ENCODE results near the gene MESD.

Gene MESD

DNA sequence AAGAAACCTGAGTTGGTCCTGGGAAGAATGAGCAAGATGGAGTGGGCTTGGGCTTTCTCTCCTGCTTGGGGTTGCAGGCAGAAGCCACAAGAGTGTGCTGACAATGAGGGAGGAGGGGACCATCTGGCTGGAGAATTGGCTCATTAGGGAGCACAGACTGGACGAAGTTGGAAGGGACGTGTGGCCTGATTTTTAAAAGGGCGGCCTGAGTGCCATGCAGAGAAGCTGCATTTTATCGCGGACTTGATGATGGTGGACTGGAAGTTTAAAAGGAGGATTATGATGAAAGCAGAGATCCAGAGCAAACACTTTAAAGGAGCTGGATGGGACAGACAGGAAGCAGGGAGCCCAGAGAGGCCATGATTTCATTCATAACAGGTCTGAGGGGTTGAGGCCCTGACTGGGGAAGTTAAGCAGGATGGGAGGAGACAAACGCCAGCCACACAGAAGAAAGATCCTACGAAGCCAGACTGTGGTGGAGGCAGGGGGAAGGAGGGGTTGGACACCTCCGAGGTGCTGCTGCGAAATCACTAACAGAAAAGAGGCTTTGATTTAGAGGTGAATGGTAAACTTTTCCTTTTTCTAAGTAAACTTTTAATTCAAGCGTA lies 34.8 kb upstream of the MESD start:
- TF ChIP-seq, protein P1, sequence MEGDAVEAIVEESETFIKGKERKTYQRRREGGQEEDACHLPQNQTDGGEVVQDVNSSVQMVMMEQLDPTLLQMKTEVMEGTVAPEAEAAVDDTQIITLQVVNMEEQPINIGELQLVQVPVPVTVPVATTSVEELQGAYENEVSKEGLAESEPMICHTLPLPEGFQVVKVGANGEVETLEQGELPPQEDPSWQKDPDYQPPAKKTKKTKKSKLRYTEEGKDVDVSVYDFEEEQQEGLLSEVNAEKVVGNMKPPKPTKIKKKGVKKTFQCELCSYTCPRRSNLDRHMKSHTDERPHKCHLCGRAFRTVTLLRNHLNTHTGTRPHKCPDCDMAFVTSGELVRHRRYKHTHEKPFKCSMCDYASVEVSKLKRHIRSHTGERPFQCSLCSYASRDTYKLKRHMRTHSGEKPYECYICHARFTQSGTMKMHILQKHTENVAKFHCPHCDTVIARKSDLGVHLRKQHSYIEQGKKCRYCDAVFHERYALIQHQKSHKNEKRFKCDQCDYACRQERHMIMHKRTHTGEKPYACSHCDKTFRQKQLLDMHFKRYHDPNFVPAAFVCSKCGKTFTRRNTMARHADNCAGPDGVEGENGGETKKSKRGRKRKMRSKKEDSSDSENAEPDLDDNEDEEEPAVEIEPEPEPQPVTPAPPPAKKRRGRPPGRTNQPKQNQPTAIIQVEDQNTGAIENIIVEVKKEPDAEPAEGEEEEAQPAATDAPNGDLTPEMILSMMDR (IDR thresholded peaks at IDR 0.05; ENCODE audit: control insufficient read depth, extremely low read depth, insufficient read depth): no peak
- no peak overlapping the region for H3K4me3 ChIP-seq (ENCODE audit: low read depth, low read length)
- DNase-seq (ENCODE audit: low read depth): no peak

DNA sequence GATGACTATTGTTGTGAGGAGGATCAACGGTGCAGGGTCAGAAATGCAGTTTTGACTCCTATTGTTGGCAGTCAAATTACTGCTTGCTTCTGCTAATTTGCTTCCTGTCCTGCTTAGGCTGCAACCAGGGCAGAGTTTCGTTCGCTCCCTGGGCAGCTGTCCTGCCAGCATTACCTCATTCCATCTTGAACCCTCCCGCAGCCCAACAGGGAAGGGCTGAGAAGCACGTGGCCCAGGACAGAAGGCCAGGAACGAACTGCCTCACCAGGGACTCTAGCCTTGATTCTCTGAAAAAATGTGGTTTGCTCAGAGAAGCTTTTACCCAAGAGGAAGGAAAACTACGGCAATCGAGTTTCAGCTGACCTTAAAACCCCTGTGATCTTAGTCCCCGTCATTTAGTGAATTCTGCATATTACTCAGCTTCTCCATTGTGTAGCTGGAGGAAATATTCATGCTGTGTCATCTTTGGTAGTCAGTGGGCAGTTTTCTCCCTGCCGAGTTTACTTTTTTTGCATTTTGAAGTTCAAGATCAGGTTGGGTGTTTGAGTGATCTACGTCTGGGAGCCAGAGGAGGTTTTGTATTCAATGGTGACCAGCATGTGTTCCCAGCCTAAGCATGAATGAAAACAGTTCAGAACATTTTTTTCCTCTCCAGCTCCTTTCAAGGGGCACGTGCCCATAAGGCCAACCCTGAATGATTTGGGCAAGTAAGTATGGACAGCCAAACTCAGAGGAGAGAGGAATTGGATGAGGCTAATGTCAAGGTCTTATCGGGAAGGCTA lies 34.1 kb upstream of the MESD start:
- H3K4me3 ChIP-seq (ENCODE audit: low read depth, low read length): no peak overlapping the region
- DNase-seq (ENCODE audit: low read depth): no peak

DNA sequence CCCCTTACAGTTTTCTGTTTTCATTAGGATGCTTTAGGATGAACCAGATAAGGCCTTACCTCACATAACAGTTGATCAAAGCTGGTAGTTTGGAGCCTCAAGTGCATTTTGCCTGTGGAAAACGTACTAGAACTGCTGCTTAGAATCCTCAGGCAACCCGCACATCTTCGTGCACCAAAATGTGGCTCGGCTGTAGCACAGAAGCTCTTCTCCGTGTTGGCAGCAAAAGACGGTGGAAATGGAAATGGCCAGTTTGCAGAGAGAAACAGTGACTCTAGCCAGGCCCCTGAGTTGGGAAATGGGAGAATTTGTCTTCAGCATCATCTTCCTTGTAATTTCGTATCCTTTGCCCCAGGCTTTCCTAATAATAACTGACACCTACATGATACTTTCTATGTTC lies 31.7 kb upstream of the MESD start:
- DNase-seq (ENCODE audit: low read depth): no peak
- no peak overlapping the region for H3K4me3 ChIP-seq (ENCODE audit: low read depth, low read length)
- TF ChIP-seq, protein P1 (IDR thresholded peaks at IDR 0.05; ENCODE audit: control insufficient read depth, extremely low read depth, insufficient read depth): no peak

More for the DNA sequence above, 34.1 kb upstream of the MESD start:
- TF ChIP-seq, protein P1 (IDR thresholded peaks at IDR 0.05; ENCODE audit: control insufficient read depth, extremely low read depth, insufficient read depth): no peak

DNA sequence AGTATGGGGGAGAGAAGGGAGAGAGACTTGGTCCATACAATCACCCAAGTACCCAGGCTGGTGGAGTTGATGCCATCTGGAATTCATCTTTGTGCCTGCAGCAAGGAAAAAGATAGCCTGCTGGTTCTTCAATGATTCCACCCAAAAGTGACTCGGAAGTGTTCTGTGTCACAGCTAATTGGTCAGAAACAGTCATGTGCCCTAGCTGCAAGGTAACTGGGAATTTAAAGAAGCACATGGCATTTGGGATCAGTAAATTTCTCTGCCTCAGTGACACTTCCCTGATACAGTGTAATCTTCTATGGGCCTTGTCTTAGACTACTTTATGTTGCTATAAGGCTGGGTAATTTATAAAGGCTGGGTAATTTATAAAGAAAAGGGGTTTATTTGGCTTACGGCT lies 28.6 kb upstream of the MESD start:
- TF ChIP-seq, protein P1 (IDR thresholded peaks at IDR 0.05; ENCODE audit: control insufficient read depth, extremely low read depth, insufficient read depth): no peak
- no peak overlapping the region for H3K4me3 ChIP-seq (ENCODE audit: low read depth, low read length)
- DNase-seq (ENCODE audit: low read depth): no peak

GRCh38 chr15:81016489-81017068 lies 27.0 kb upstream of the MESD start:
- TF ChIP-seq, protein P1 (IDR thresholded peaks at IDR 0.05; ENCODE audit: control insufficient read depth, extremely low read depth, insufficient read depth): no peak
- H3K4me3 ChIP-seq (ENCODE audit: low read depth, low read length): no peak overlapping the region
- DNase-seq (ENCODE audit: low read depth): no peak

GRCh38 chr15:81015621-81016488 lies 26.2 kb upstream of the MESD start:
- no peak for DNase-seq (ENCODE audit: low read depth)
- H3K4me3 ChIP-seq (ENCODE audit: low read depth, low read length): no peak overlapping the region
- TF ChIP-seq, protein P1 (IDR thresholded peaks at IDR 0.05; ENCODE audit: control insufficient read depth, extremely low read depth, insufficient read depth): no peak
